Calu3 (cell line): ENCODE data around the gene JCHAIN. TPM values are rescaled to one million over a fixed set of nuclear protein-coding genes. Genes with fewer than 3 reads are reported as not detected.
"Not testable (repeated sequence)": the region's sequence is repeated elsewhere in the genome, so short reads cannot be mapped to it uniquely, and the experiment has no call there.

ENCODE experiments used
- BruUV-seq: library from RNA; stranded (reverse); fragments of 400-500 nt; replicated peaks from 2 replicates; lab custom pipeline; 2021; lab: Mats Ljungman, UMichigan
- CTCF ChIA-PET: fragments of 300-600 bp; sonication (Branson Sonifier 250); formaldehyde crosslinking; loops from one replicate; lab custom pipeline; 2022; ENCODE audit warnings: antibody characterized with exemption; lab: Charles Lee
- DNase-seq: peaks from one replicate; pipeline ENCODE4 v3.0.0; 2022
- H3K27ac Mint-ChIP-seq: one replicate; pipeline ENCODE4 v1.8.0; 2022; ENCODE audit warnings: mixed read lengths; ENCODE audit not compliant: unreplicated experiment
- H3K27me3 Mint-ChIP-seq: one replicate; pipeline ENCODE4 v1.8.0; 2022; ENCODE audit warnings: mixed read lengths; ENCODE audit not compliant: unreplicated experiment
- H3K36me3 Mint-ChIP-seq: one replicate; pipeline ENCODE4 v1.8.0; 2022; ENCODE audit warnings: mild to moderate bottlenecking, moderate library complexity, mixed read lengths; ENCODE audit not compliant: insufficient read depth, unreplicated experiment
- H3K4me1 Mint-ChIP-seq: one replicate; pipeline ENCODE4 v1.8.0; 2022; ENCODE audit warnings: mild to moderate bottlenecking, low read depth, mixed read lengths; ENCODE audit not compliant: unreplicated experiment
- H3K4me3 Mint-ChIP-seq: one replicate; pipeline ENCODE4 v1.8.0; 2022; ENCODE audit warnings: mild to moderate bottlenecking, low read depth, moderate library complexity, mixed read lengths; ENCODE audit not compliant: unreplicated experiment
- H3K9me3 Mint-ChIP-seq: one replicate; pipeline ENCODE4 v1.8.0; 2022; ENCODE audit warnings: low read depth, mixed read lengths; ENCODE audit not compliant: unreplicated experiment
- intact Hi-C: fragments of 100-400 bp; cut with micrococcal nuclease; formaldehyde crosslinking; loops from one replicate; pipeline ENCODE4 v1.10.0; 2022; ENCODE audit not compliant: unreplicated experiment
- total RNA-seq: library from RNA; stranded (reverse); gene quantifications from 2 replicates; pipeline ENCODE4 v1.2.3, GENCODE V29; 2022
- TF ChIP-seq, protein P1 (sequence below): fragments of 200-600 bp; IDR thresholded peaks from one replicate; pipeline ENCODE4 v1.8.0; 2022; ENCODE audit warnings: antibody characterized with exemption; ENCODE audit not compliant: unreplicated experiment

JCHAIN gene
- total RNA-seq, 1 experiment from 2014 or later = not detected

DNA sequence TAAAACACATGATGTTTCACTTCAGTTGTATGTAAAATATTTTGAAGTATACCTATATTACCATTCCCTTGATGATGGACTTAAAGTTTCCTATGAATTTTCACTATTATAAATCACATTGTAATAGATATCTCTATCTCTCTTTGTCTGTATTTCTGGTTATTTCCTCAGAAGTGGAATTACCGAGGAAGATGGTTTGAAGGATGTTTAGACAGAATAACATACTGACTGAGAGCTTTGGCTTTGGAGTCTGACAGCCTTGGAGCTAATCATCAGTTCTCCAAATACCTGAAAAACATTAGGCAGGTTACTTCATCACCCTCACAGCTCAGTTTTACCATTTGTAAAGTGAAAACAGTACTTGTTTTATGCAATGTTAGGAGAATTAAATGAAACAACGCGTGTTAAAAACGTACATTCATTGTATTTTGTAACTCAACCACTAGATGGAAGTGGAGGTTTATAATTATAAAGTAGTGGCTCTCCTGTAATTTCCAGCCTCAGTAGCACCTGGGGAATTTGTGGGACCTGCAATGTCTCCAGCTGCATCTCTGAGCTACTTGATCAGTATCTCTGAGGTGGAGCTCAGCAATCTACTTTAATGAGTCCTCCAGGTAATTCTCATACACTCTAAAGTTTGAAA is 14.3 kb downstream of the JCHAIN start:
- H3K4me3 Mint-ChIP-seq = no peak overlapping the region
- BruUV-seq = no TSS peak
- CTCF ChIA-PET = interaction anchor here (0.8 to 1.3 kb wide), 4 partner anchors 19 to 358 kb away, joined by 4 to 6 read pairs (median 4); no protein-coding TSS in a partner anchor
- no peak for DNase-seq
- H3K4me1 Mint-ChIP-seq = no peaks in the 10 kb centered on the region
- TF ChIP-seq, protein P1, sequence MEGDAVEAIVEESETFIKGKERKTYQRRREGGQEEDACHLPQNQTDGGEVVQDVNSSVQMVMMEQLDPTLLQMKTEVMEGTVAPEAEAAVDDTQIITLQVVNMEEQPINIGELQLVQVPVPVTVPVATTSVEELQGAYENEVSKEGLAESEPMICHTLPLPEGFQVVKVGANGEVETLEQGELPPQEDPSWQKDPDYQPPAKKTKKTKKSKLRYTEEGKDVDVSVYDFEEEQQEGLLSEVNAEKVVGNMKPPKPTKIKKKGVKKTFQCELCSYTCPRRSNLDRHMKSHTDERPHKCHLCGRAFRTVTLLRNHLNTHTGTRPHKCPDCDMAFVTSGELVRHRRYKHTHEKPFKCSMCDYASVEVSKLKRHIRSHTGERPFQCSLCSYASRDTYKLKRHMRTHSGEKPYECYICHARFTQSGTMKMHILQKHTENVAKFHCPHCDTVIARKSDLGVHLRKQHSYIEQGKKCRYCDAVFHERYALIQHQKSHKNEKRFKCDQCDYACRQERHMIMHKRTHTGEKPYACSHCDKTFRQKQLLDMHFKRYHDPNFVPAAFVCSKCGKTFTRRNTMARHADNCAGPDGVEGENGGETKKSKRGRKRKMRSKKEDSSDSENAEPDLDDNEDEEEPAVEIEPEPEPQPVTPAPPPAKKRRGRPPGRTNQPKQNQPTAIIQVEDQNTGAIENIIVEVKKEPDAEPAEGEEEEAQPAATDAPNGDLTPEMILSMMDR = peak; percentile 29
- no peaks in the 10 kb centered on the region for H3K36me3 Mint-ChIP-seq
- intact Hi-C loops = loop anchor here (1.0 to 5.0 kb wide), 4 partner anchors 36 to 1061 kb away; partner anchors contain the start of gene UTP3
- H3K27me3 Mint-ChIP-seq = no peaks in the 10 kb centered on the region
- H3K27ac Mint-ChIP-seq = no peak overlapping the region
- H3K9me3 Mint-ChIP-seq = no peaks in the 10 kb centered on the region

DNA sequence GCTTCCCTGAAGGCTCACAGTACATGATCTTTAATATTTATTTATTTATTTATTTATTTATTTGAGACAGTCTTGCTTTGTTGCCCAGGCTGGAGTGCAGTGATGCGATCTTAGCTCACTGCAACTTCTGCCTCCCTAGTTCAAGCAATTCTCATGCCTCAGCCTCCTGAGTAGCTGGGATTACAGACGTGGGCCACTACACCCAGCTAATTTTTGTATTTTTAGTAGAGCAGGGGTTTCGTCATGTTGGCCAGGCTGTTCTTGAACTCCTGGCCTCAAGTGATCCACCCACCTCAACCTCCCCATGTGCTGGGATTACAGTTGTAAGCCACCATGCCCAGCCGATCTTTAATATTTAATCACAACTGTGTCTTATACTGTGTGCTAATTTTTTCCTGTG is 15.6 kb downstream of the JCHAIN start:
- H3K27ac Mint-ChIP-seq, DNase-seq, BruUV-seq, CTCF ChIA-PET, H3K9me3 Mint-ChIP-seq, H3K4me1 Mint-ChIP-seq, H3K4me3 Mint-ChIP-seq, H3K36me3 Mint-ChIP-seq, H3K27me3 Mint-ChIP-seq: not testable (repeated sequence)
- intact Hi-C loops = loop anchor here (5.0 kb wide), 1 partner anchor 362 kb away; no protein-coding TSS in a partner anchor

DNA sequence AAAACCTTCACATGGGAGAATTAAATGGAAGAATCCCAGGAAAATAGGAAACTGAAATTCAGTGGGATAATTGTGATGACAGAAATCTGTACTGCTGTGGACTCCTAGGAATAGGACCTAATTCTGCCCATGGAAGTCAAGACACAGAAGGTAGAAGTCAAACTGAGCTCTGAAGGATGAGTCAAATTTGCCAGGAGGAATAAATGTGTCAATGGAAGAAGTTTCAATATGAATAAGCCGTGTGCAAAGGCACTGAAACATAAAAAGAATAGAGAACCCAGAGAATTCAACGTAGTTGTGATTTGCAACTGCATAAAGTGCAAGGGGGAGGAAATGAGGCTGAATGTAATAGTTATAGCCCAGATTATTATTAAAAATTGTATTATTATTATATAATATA is 26.1 kb downstream of the JCHAIN start:
- intact Hi-C loops = no loop called here
- Mint-ChIP-seq H3K27ac (no peak overlapping the region), H3K36me3 (no peaks in the 10 kb centered on the region), H3K27me3 (no peaks in the 10 kb centered on the region), H3K4me3 (no peak overlapping the region), H3K4me1 (no peaks in the 10 kb centered on the region), H3K9me3 (no peaks in the 10 kb centered on the region)
- DNase-seq = no peak
- TF ChIP-seq, protein P1 = no peak
- CTCF ChIA-PET = no interaction called here
- no TSS peak for BruUV-seq

- Mint-ChIP-seq H3K9me3 (no peaks in the 10 kb centered on the region), H3K4me1 (no peaks in the 10 kb centered on the region), H3K27ac (peak overlapping the region; percentile 72), H3K36me3 (no peaks in the 10 kb centered on the region), H3K27me3 (no peaks in the 10 kb centered on the region), H3K4me3 (peak overlapping the region; percentile 21)
- no TSS peak for BruUV-seq
- intact Hi-C loops = no loop called here
- TF ChIP-seq, protein P1 = no peak
- CTCF ChIA-PET = no interaction called here
- DNase-seq = no peak
Observed at GRCh38 chr4:70637239-70637913, 28.9 kb downstream of the JCHAIN start.
